Measurements from ENCODE around the gene WWOX. TPM values are rescaled to one million over a fixed set of nuclear protein-coding genes. Genes with fewer than 3 reads are reported as not detected.

Gene WWOX
- total RNA-seq, 5 donors from 2014 or later (not counting 1 experiment from before 2014, with no cell fraction given), result 21.2 to 26.0 (median 22.6) TPM

GRCh38 chr16:78450255-78450654 lies 350.8 kb downstream of the WWOX start:
- no peaks in the 10 kb centered on the region for H3K9me3 Mint-ChIP-seq
- no peak overlapping the region for H3K27ac Mint-ChIP-seq
- peaks cover 0 to 2% (median 0%) of the 10 kb centered on the region in 3 donors for H3K4me1 Mint-ChIP-seq
- H3K4me1 ChIP-seq (ENCODE audit: control insufficient read depth in 1 of 2, extremely low read depth in 1 of 2, insufficient read depth in 2 of 2, low read length in 2 of 2), result no peaks in the 10 kb centered on the region
- H3K4me3 Mint-ChIP-seq, result no peak overlapping the region
- CTCF ChIA-PET, result no interaction called here
- peaks cover 3% of the 10 kb centered on the region for H3K36me3 Mint-ChIP-seq
- no peaks in the 10 kb centered on the region for H3K9me3 ChIP-seq
- no peaks in the 10 kb centered on the region for H3K27me3 ChIP-seq (replicated peaks in 1 of 2; ENCODE audit: control insufficient read depth in 2 of 2, extremely low read depth in 1 of 2, insufficient read depth in 2 of 2, low read length in 1 of 2)
- WGBS (ENCODE audit: insufficient coverage), result no CpG with 5 or more reads among the region's 2 CpGs
- no peak overlapping the region for H3K27ac ChIP-seq (ENCODE audit: low read length)
- H3K4me3 ChIP-seq (ENCODE audit: control insufficient read depth in 1 of 2, extremely low read depth in 1 of 2, low read length in 1 of 2), result no peak overlapping the region
- POLR2A ChIA-PET, result interaction anchor here (0.6 kb wide), 2 partner anchors 49 to 78 kb away, joined by 3 read pairs; no protein-coding TSS in a partner anchor
- no peaks in the 10 kb centered on the region for H3K27me3 Mint-ChIP-seq
- H3K36me3 ChIP-seq (ENCODE audit: control insufficient read depth in 2 of 2, extremely low read depth in 1 of 2, insufficient read depth in 1 of 2, low read length in 1 of 2), result no peaks in the 10 kb centered on the region
- DNase-seq (no peak), ATAC-seq (replicated peaks in 1 of 4) (no peak)

GRCh38 chr16:78452025-78452555 lies 352.6 kb downstream of the WWOX start:
- Histone ChIP-seq H3K9me3 (no peaks in the 10 kb centered on the region), H3K4me1 (ENCODE audit: control insufficient read depth in 1 of 2, extremely low read depth in 1 of 2, insufficient read depth in 2 of 2, low read length in 2 of 2) (no peaks in the 10 kb centered on the region), H3K4me3 (ENCODE audit: control insufficient read depth in 1 of 2, extremely low read depth in 1 of 2, low read length in 1 of 2) (no peak overlapping the region), H3K36me3 (ENCODE audit: control insufficient read depth in 2 of 2, extremely low read depth in 1 of 2, insufficient read depth in 1 of 2, low read length in 1 of 2) (no peaks in the 10 kb centered on the region), H3K27ac (ENCODE audit: low read length) (no peak overlapping the region), H3K27me3 (replicated peaks in 1 of 2; ENCODE audit: control insufficient read depth in 2 of 2, extremely low read depth in 1 of 2, insufficient read depth in 2 of 2, low read length in 1 of 2) (no peaks in the 10 kb centered on the region)
- POLR2A ChIA-PET, result no interaction called here
- DNase-seq (no peak), ATAC-seq (replicated peaks in 1 of 4) (no peak)
- Mint-ChIP-seq H3K36me3 (peaks cover 3% of the 10 kb centered on the region), H3K27ac (no peak overlapping the region), H3K9me3 (no peaks in the 10 kb centered on the region), H3K4me1 (peaks cover 0 to 2% (median 0%) of the 10 kb centered on the region in 3 donors), H3K4me3 (no peak overlapping the region), H3K27me3 (no peaks in the 10 kb centered on the region)
- CTCF ChIA-PET, result no interaction called here
- 100% methylated on average over 2 of the region's 5 CpGs for WGBS (ENCODE audit: insufficient coverage)

GRCh38 chr16:78455861-78456260 lies 356.4 kb downstream of the WWOX start:
- peaks cover 8% of the 10 kb centered on the region for H3K36me3 Mint-ChIP-seq
- no peaks in the 10 kb centered on the region for H3K36me3 ChIP-seq (ENCODE audit: control insufficient read depth in 2 of 2, extremely low read depth in 1 of 2, insufficient read depth in 1 of 2, low read length in 1 of 2)

GRCh38 chr16:78458588-78458987 lies 359.1 kb downstream of the WWOX start:
- CTCF ChIA-PET, result no interaction called here
- ATAC-seq (replicated peaks in 1 of 4) (no peak), DNase-seq (no peak)
- Histone ChIP-seq H3K27me3 (replicated peaks in 1 of 2; ENCODE audit: control insufficient read depth in 2 of 2, extremely low read depth in 1 of 2, insufficient read depth in 2 of 2, low read length in 1 of 2) (no peaks in the 10 kb centered on the region), H3K36me3 (ENCODE audit: control insufficient read depth in 2 of 2, extremely low read depth in 1 of 2, insufficient read depth in 1 of 2, low read length in 1 of 2) (no peaks in the 10 kb centered on the region), H3K4me1 (ENCODE audit: control insufficient read depth in 1 of 2, extremely low read depth in 1 of 2, insufficient read depth in 2 of 2, low read length in 2 of 2) (no peaks in the 10 kb centered on the region), H3K9me3 (no peaks in the 10 kb centered on the region), H3K27ac (ENCODE audit: low read length) (no peak overlapping the region), H3K4me3 (ENCODE audit: control insufficient read depth in 1 of 2, extremely low read depth in 1 of 2, low read length in 1 of 2) (no peak overlapping the region)
- Mint-ChIP-seq H3K27me3 (no peaks in the 10 kb centered on the region), H3K4me1 (no peaks in the 10 kb centered on the region), H3K36me3 (peaks cover 13% of the 10 kb centered on the region), H3K4me3 (no peak overlapping the region), H3K27ac (no peak overlapping the region), H3K9me3 (peaks cover 0 to 2% (median 0%) of the 10 kb centered on the region in 3 donors)
- no CpG with 5 or more reads among the region's 2 CpGs for WGBS (ENCODE audit: insufficient coverage)
- POLR2A ChIA-PET, result no interaction called here

More at GRCh38 chr16:78455861-78456260, 356.4 kb downstream of the WWOX start:
- Histone ChIP-seq H3K27ac (ENCODE audit: low read length) (no peak overlapping the region), H3K9me3 (no peaks in the 10 kb centered on the region), H3K27me3 (replicated peaks in 1 of 2; ENCODE audit: control insufficient read depth in 2 of 2, extremely low read depth in 1 of 2, insufficient read depth in 2 of 2, low read length in 1 of 2) (no peaks in the 10 kb centered on the region), H3K4me3 (ENCODE audit: control insufficient read depth in 1 of 2, extremely low read depth in 1 of 2, low read length in 1 of 2) (no peak overlapping the region), H3K4me1 (ENCODE audit: control insufficient read depth in 1 of 2, extremely low read depth in 1 of 2, insufficient read depth in 2 of 2, low read length in 2 of 2) (no peaks in the 10 kb centered on the region)
- no CpG with 5 or more reads among the region's 4 CpGs for WGBS (ENCODE audit: insufficient coverage)
- ChIA-PET POLR2A (no interaction called here), CTCF (no interaction called here)
- Mint-ChIP-seq H3K4me1 (no peaks in the 10 kb centered on the region), H3K27me3 (no peaks in the 10 kb centered on the region), H3K9me3 (no peaks in the 10 kb centered on the region), H3K4me3 (no peak overlapping the region), H3K27ac (no peak overlapping the region)
- DNase-seq (no peak), ATAC-seq (replicated peaks in 1 of 4) (no peak)

GRCh38 chr16:78460428-78460827 lies 361.0 kb downstream of the WWOX start:
- H3K36me3 ChIP-seq (ENCODE audit: control insufficient read depth in 2 of 2, extremely low read depth in 1 of 2, insufficient read depth in 1 of 2, low read length in 1 of 2), result no peaks in the 10 kb centered on the region
- H3K9me3 ChIP-seq, result no peaks in the 10 kb centered on the region
- ATAC-seq (replicated peaks in 1 of 4) (no peak), DNase-seq (no peak)
- Mint-ChIP-seq H3K4me1 (no peaks in the 10 kb centered on the region), H3K27ac (no peak overlapping the region), H3K9me3 (peaks cover 0 to 7% (median 3%) of the 10 kb centered on the region in 3 donors), H3K36me3 (peaks cover 14% of the 10 kb centered on the region), H3K4me3 (no peak overlapping the region), H3K27me3 (no peaks in the 10 kb centered on the region)
- H3K4me3 ChIP-seq (ENCODE audit: control insufficient read depth in 1 of 2, extremely low read depth in 1 of 2, low read length in 1 of 2), result no peak overlapping the region
- POLR2A ChIA-PET, result no interaction called here
- no peak overlapping the region for H3K27ac ChIP-seq (ENCODE audit: low read length)
- CTCF ChIA-PET, result interaction anchor here in 1 of 2 donors (0.5 kb wide), 1 partner anchor 1975 kb away, joined by 3 read pairs; no protein-coding TSS in a partner anchor
- no peaks in the 10 kb centered on the region for H3K27me3 ChIP-seq (replicated peaks in 1 of 2; ENCODE audit: control insufficient read depth in 2 of 2, extremely low read depth in 1 of 2, insufficient read depth in 2 of 2, low read length in 1 of 2)
- H3K4me1 ChIP-seq (ENCODE audit: control insufficient read depth in 1 of 2, extremely low read depth in 1 of 2, insufficient read depth in 2 of 2, low read length in 2 of 2), result no peaks in the 10 kb centered on the region
- 63% methylated on average over 1 of the region's 4 CpGs for WGBS (ENCODE audit: insufficient coverage)

- H3K27me3 ChIP-seq (replicated peaks in 1 of 2; ENCODE audit: control insufficient read depth in 2 of 2, extremely low read depth in 1 of 2, insufficient read depth in 2 of 2, low read length in 1 of 2), result no peaks in the 10 kb centered on the region
- no peaks in the 10 kb centered on the region for H3K4me1 ChIP-seq (ENCODE audit: control insufficient read depth in 1 of 2, extremely low read depth in 1 of 2, insufficient read depth in 2 of 2, low read length in 2 of 2)
- peaks cover 14% of the 10 kb centered on the region for H3K36me3 Mint-ChIP-seq
- ATAC-seq (replicated peaks in 1 of 4), result no peak
- no peaks in the 10 kb centered on the region for H3K27me3 Mint-ChIP-seq
- H3K4me3 Mint-ChIP-seq, result no peak overlapping the region
- peaks cover 0 to 7% (median 3%) of the 10 kb centered on the region in 3 donors for H3K9me3 Mint-ChIP-seq
- H3K27ac ChIP-seq (ENCODE audit: low read length), result no peak overlapping the region
- H3K36me3 ChIP-seq (ENCODE audit: control insufficient read depth in 2 of 2, extremely low read depth in 1 of 2, insufficient read depth in 1 of 2, low read length in 1 of 2), result no peaks in the 10 kb centered on the region
- CTCF ChIA-PET, result interaction anchor here in 1 of 2 donors (0.5 kb wide), 1 partner anchor 1974 kb away, joined by 3 read pairs; no protein-coding TSS in a partner anchor
- H3K4me3 ChIP-seq (ENCODE audit: control insufficient read depth in 1 of 2, extremely low read depth in 1 of 2, low read length in 1 of 2), result no peak overlapping the region
- 100% methylated on average over 1 of the region's 4 CpGs for WGBS (ENCODE audit: insufficient coverage)
- H3K27ac Mint-ChIP-seq, result no peak overlapping the region
- DNase-seq, result no peak
- no peaks in the 10 kb centered on the region for H3K9me3 ChIP-seq
- POLR2A ChIA-PET, result interaction anchor here in 1 of 2 donors (0.6 kb wide), 1 partner anchor 1546 kb away, joined by 3 read pairs; no protein-coding TSS in a partner anchor
- H3K4me1 Mint-ChIP-seq, result no peaks in the 10 kb centered on the region
Observed at GRCh38 chr16:78461087-78461486, 361.6 kb downstream of the WWOX start.
